ENCODE measurements around the gene MDM2. TPM values are rescaled to one million over a fixed set of nuclear protein-coding genes. Genes with fewer than 3 reads are reported as not detected.

Gene MDM2
- total and polyA plus RNA-seq, 10 of the 15 experiments (the other 5 are each of a cell fraction or from before 2014, with no cell fraction given): 48.2 to 174 (median 85.0) TPM

DNA sequence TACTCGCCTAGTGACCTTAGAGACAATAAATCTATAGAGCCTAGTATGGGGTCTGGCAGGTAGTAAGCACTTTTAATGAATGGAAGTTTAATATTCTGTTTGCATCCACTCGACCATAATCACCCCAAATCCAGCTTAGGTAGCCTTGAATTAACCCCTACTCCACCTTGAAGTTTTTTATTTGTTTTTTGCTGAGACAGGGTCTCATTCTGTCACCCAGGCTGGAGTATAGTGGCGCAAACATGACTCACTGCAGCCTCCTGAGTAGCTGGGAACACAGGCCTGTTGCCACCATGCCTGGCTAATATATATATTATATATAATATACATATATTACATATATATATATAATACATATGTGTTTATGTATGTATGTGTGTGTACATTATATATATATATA lies 38.8 kb downstream of the MDM2 start:
- 84% methylated on average over 3 of the region's 3 CpGs for WGBS (ENCODE audit: insufficient coverage, insufficient replicate concordance, low lambda C conversion rate, missing lambda C conversion rate)
- no TSS peak for BruUV-seq (replicated peaks)
- Histone ChIP-seq H2AFZ (ENCODE audit: control insufficient read depth, low read depth, low read length) (no peak overlapping the region), H3K4me1 (ENCODE audit: control insufficient read depth, insufficient read depth, low read length) (no peaks in the 10 kb centered on the region), H3K27ac (ENCODE audit: control insufficient read depth, insufficient read depth) (no peak overlapping the region), H4K20me1 (ENCODE audit: control insufficient read depth, insufficient read depth) (no peaks in the 10 kb centered on the region), H3K27me3 (replicated peaks in 1 of 2; ENCODE audit: control insufficient read depth in 2 of 2, insufficient read depth in 2 of 2, low read length in 1 of 2) (no peaks in the 10 kb centered on the region), H3K4me2 (ENCODE audit: control insufficient read depth, insufficient read depth) (no peak overlapping the region), H3K4me3 (no peak overlapping the region), H3K9ac (ENCODE audit: control insufficient read depth, insufficient read depth, low read length) (no peak overlapping the region), H3K36me3 (ENCODE audit: control insufficient read depth in 2 of 2, insufficient read depth in 2 of 2, low read length in 1 of 2) (peaks cover 2 to 8% of the 10 kb centered on the region in 2 experiments), H3K9me3 (replicated peaks; ENCODE audit: control insufficient read depth, insufficient read depth, low read length) (no peaks in the 10 kb centered on the region), H3K79me2 (ENCODE audit: control insufficient read depth, insufficient read depth, low read length) (no peaks in the 10 kb centered on the region)
- ChIA-PET SMC1A (ENCODE audit: uncharacterized antibody, unreplicated experiment) (no interaction called here), CTCF (interaction anchor here (1.2 kb wide), 1 partner anchor 223 kb away, joined by 3 read pairs; no protein-coding TSS in a partner anchor), POLR2A (no interaction called here), RAD21 (ENCODE audit: unreplicated experiment) (no interaction called here)
- in situ Hi-C loops (cut with MboI): no loop called here
- TF ChIP-seq ZBTB11 (CRISPR knock-in tag; IDR thresholded peaks at IDR 0.05) (0 out of 2 replicates have a peak, but pooled peaks have one; percentile 24), SRF (IDR thresholded peaks at IDR 0.05; ENCODE audit: low read depth in 2 of 2, low read length in 2 of 2) (no peak)
- no peak for FAIRE-seq
- no peak for DNase-seq (ENCODE audit: low read depth, low spot score)
- no peak; the same call in 2 of the 3 replicates for ATAC-seq
- intact Hi-C loops (cut with micrococcal nuclease; ENCODE audit: unreplicated experiment): loop anchor here (10.0 kb wide), 1 partner anchor 398 kb away; no protein-coding TSS in a partner anchor

GRCh38 chr12:68850390-68850789 lies 42.4 kb downstream of the MDM2 start:
- Histone ChIP-seq H3K4me3 (no peak overlapping the region), H3K4me2 (ENCODE audit: control insufficient read depth, insufficient read depth) (no peak overlapping the region), H4K20me1 (ENCODE audit: control insufficient read depth, insufficient read depth) (no peaks in the 10 kb centered on the region), H3K4me1 (ENCODE audit: control insufficient read depth, insufficient read depth, low read length) (no peaks in the 10 kb centered on the region), H3K27ac (ENCODE audit: control insufficient read depth, insufficient read depth) (no peak overlapping the region), H2AFZ (ENCODE audit: control insufficient read depth, low read depth, low read length) (no peak overlapping the region), H3K79me2 (ENCODE audit: control insufficient read depth, insufficient read depth, low read length) (no peaks in the 10 kb centered on the region), H3K36me3 (ENCODE audit: control insufficient read depth in 2 of 2, insufficient read depth in 2 of 2, low read length in 1 of 2) (peaks cover 0 to 3% of the 10 kb centered on the region in 2 experiments; a peak in 1 of 4 replicates), H3K9me3 (replicated peaks; ENCODE audit: control insufficient read depth, insufficient read depth, low read length) (no peaks in the 10 kb centered on the region), H3K27me3 (replicated peaks in 1 of 2; ENCODE audit: control insufficient read depth in 2 of 2, insufficient read depth in 2 of 2, low read length in 1 of 2) (no peaks in the 10 kb centered on the region), H3K9ac (ENCODE audit: control insufficient read depth, insufficient read depth, low read length) (no peak overlapping the region)
- DNase-seq (ENCODE audit: low read depth, low spot score) (no peak), FAIRE-seq (no peak), ATAC-seq (no peak)
- ChIA-PET CTCF (no interaction called here), SMC1A (ENCODE audit: uncharacterized antibody, unreplicated experiment) (interaction anchor here (0.5 kb wide), 1 partner anchor 480 kb away, joined by 3 read pairs; no protein-coding TSS in a partner anchor), POLR2A (interaction anchor here (0.6 kb wide), 1 partner anchor 110 kb away, joined by 5 read pairs; no protein-coding TSS in a partner anchor), RAD21 (ENCODE audit: unreplicated experiment) (no interaction called here)
- WGBS (ENCODE audit: insufficient coverage, insufficient replicate concordance, low lambda C conversion rate, missing lambda C conversion rate): 64% methylated on average over 4 of the region's 4 CpGs
- intact Hi-C loops (cut with micrococcal nuclease; ENCODE audit: unreplicated experiment): no loop called here
- in situ Hi-C loops (cut with MboI): no loop called here
- no TSS peak for BruUV-seq (replicated peaks)
- TF ChIP-seq, protein P1, sequence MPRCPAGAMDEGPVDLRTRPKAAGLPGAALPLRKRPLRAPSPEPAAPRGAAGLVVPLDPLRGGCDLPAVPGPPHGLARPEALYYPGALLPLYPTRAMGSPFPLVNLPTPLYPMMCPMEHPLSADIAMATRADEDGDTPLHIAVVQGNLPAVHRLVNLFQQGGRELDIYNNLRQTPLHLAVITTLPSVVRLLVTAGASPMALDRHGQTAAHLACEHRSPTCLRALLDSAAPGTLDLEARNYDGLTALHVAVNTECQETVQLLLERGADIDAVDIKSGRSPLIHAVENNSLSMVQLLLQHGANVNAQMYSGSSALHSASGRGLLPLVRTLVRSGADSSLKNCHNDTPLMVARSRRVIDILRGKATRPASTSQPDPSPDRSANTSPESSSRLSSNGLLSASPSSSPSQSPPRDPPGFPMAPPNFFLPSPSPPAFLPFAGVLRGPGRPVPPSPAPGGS (IDR thresholded peaks at IDR 0.05; ENCODE audit: borderline replicate concordance, insufficient read depth, low read depth, low read length, poor library complexity, severe bottlenecking): no peak
- TF ChIP-seq USF2 (IDR thresholded peaks at IDR 0.05; ENCODE audit: borderline replicate concordance, low read depth, low read length) (no peak), MTA2 (IDR thresholded peaks at IDR 0.05; ENCODE audit: low read depth) (no peak), POLR2A (IDR thresholded peaks at IDR 0.05; ENCODE audit: low read depth, low read length) (no peak), FOXK2 (IDR thresholded peaks at IDR 0.05) (no peak)
- TF ChIP-seq, protein P2, sequence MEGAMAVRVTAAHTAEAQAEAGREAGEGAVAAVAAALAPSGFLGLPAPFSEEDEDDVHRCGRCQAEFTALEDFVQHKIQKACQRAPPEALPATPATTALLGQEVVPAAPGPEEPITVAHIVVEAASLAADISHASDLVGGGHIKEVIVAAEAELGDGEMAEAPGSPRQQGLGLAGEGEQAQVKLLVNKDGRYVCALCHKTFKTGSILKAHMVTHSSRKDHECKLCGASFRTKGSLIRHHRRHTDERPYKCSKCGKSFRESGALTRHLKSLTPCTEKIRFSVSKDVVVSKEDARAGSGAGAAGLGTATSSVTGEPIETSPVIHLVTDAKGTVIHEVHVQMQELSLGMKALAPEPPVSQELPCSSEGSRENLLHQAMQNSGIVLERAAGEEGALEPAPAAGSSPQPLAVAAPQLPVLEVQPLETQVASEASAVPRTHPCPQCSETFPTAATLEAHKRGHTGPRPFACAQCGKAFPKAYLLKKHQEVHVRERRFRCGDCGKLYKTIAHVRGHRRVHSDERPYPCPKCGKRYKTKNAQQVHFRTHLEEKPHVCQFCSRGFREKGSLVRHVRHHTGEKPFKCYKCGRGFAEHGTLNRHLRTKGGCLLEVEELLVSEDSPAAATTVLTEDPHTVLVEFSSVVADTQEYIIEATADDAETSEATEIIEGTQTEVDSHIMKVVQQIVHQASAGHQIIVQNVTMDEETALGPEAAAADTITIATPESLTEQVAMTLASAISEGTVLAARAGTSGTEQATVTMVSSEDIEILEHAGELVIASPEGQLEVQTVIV (IDR thresholded peaks at IDR 0.05; ENCODE audit: borderline replicate concordance, partially characterized antibody): no peak

Data from GM12878 (cell line).